Measurements from ENCODE around the gene SLC5A11. TPM values are rescaled to one million over a fixed set of nuclear protein-coding genes. Genes with fewer than 3 reads are reported as not detected.

SLC5A11 gene
- total and polyA plus RNA-seq, 2 of the 13 experiments (the other 11 are each of a cell fraction or from before 2014, with no cell fraction given) = 1.2 to 3.3 TPM

GRCh38 chr16:24858219-24859041 lies 12.7 kb downstream of the SLC5A11 start (continued):
- TF ChIP-seq SRSF1 (optimal IDR thresholded peaks at IDR 0.05; ENCODE audit: low read depth, low read length) (no peak), TCF12 (IDR thresholded peaks at IDR 0.05) (no peak), TCF12 (CRISPR knock-in tag; IDR thresholded peaks at IDR 0.05) (no peak), SKIL (CRISPR knock-in tag; IDR thresholded peaks at IDR 0.05; ENCODE audit: borderline replicate concordance) (peak; percentile 71), ETV5 (CRISPR knock-in tag; IDR thresholded peaks at IDR 0.05; ENCODE audit: borderline replicate concordance) (peak; percentile 70), ZNF329 (CRISPR knock-in tag; IDR thresholded peaks at IDR 0.05; ENCODE audit: low read depth) (peak; percentile 74; the same call in 1 of the 2 replicates), ZNF235 (CRISPR knock-in tag; IDR thresholded peaks at IDR 0.05; ENCODE audit: borderline replicate concordance) (peak; percentile 92; the same call in 1 of the 2 replicates), ZNF674 (CRISPR knock-in tag; IDR thresholded peaks at IDR 0.05; ENCODE audit: low read depth) (0 out of 2 replicates have a peak, but pooled peaks have one; percentile 40), TERF1 (CRISPR knock-in tag; IDR thresholded peaks at IDR 0.05) (0 out of 2 replicates have a peak, but pooled peaks have one; percentile 42), THAP8 (CRISPR knock-in tag; IDR thresholded peaks at IDR 0.05; ENCODE audit: borderline replicate concordance) (no peak), ZNF703 (CRISPR knock-in tag; IDR thresholded peaks at IDR 0.05; ENCODE audit: borderline replicate concordance) (no peak), ZBTB2 (CRISPR knock-in tag; IDR thresholded peaks at IDR 0.05; ENCODE audit: low read depth) (peak; percentile 59), KAT8 (CRISPR knock-in tag; IDR thresholded peaks at IDR 0.05) (peak; percentile 82; the same call in 1 of the 2 replicates)
- TF ChIP-seq, protein P1, sequence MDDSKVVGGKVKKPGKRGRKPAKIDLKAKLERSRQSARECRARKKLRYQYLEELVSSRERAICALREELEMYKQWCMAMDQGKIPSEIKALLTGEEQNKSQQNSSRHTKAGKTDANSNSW (CRISPR knock-in tag; IDR thresholded peaks at IDR 0.05; ENCODE audit: borderline replicate concordance) = peak; percentile 55; the same call in 1 of the 2 replicates
- TF ChIP-seq, protein P2, sequence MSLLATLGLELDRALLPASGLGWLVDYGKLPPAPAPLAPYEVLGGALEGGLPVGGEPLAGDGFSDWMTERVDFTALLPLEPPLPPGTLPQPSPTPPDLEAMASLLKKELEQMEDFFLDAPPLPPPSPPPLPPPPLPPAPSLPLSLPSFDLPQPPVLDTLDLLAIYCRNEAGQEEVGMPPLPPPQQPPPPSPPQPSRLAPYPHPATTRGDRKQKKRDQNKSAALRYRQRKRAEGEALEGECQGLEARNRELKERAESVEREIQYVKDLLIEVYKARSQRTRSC (CRISPR knock-in tag; IDR thresholded peaks at IDR 0.05; ENCODE audit: low read depth) = peak; percentile 96
- TF ChIP-seq, protein P3, sequence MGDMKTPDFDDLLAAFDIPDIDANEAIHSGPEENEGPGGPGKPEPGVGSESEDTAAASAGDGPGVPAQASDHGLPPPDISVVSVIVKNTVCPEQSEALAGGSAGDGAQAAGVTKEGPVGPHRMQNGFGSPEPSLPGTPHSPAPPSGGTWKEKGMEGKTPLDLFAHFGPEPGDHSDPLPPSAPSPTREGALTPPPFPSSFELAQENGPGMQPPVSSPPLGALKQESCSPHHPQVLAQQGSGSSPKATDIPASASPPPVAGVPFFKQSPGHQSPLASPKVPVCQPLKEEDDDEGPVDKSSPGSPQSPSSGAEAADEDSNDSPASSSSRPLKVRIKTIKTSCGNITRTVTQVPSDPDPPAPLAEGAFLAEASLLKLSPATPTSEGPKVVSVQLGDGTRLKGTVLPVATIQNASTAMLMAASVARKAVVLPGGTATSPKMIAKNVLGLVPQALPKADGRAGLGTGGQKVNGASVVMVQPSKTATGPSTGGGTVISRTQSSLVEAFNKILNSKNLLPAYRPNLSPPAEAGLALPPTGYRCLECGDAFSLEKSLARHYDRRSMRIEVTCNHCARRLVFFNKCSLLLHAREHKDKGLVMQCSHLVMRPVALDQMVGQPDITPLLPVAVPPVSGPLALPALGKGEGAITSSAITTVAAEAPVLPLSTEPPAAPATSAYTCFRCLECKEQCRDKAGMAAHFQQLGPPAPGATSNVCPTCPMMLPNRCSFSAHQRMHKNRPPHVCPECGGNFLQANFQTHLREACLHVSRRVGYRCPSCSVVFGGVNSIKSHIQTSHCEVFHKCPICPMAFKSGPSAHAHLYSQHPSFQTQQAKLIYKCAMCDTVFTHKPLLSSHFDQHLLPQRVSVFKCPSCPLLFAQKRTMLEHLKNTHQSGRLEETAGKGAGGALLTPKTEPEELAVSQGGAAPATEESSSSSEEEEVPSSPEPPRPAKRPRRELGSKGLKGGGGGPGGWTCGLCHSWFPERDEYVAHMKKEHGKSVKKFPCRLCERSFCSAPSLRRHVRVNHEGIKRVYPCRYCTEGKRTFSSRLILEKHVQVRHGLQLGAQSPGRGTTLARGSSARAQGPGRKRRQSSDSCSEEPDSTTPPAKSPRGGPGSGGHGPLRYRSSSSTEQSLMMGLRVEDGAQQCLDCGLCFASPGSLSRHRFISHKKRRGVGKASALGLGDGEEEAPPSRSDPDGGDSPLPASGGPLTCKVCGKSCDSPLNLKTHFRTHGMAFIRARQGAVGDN (CRISPR knock-in tag; IDR thresholded peaks at IDR 0.05) = peak; percentile 29; the same call in 1 of the 2 replicates

Measured in HepG2 (cell line).